GM19193 (cell line): ENCODE results near the gene DDA1.
A peak's percentile ranks its signal among the peaks of the same experiment; 100 is the strongest.

Experiments
- POLR2A ChIP-seq: IDR thresholded peaks from 4 replicates; pipeline ENCODE4 v1.6.1; 2011; ENCODE audit not compliant: insufficient read depth, insufficient read length; ENCODE audit errors: extremely low read depth

Gene DDA1

DNA sequence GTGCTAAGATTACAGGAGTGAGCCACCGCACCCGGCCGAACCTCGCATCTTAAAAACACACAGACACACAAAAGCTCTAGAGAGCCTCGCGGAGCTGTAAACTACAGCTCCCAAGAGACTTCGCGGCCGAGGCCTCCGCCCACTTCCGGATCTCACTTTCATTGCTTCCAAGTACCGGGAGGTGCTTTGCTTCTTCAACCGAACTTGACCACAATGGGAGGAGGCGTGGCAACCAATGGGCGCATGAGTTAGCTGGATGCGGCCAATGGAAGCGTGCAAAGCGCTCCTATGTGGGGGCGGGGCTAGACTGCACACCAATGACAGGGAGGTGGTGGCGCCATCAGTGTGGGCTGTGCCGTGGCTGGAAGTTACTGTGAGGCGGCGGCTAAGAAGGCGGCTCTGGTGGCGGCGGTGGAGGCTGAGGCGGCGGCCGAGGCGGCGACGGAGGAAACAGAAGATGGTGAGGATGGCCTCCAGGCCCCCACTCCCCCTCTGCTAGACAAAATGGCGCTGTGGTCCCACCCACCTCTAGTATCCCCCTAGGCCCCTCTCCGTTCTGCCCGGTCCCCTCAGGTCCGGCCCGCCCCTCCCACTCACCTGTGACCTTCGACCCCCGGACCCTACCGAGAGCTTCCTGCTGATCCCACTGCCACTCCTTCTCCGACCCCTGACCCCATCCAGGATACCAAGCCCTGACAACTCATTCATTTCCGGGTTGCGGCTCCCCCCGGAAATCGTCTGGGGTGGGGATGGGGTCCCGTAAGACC is at the start of gene DDA1:
Gene DDA1 (plus strand): TSS at position 366 of the 767 bp plus-strand sequence. CDS start 92 bp downstream, at position 458.
- peak; percentile 70 for TF ChIP-seq POLR2A

DNA sequence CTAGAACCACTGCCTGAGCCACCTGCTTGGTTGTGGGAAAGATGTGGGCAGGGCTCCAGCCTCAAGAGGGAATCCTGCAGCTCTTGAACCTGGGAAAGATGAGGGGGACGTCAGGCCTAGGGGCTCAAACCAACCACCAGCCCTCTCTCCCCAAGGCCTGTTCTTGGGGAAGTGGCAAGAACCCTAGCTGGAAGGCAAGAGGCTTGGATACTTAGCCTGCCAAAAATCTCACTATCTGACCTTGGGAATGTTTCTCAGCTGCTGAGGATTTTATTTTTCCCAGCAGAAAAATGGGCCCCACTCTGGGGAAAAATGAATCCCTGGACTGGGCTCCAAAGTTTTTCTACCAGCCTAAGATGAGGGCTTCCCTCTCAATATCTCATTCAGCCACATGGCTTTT is 49.4 kb upstream of the DDA1 start:
- TF ChIP-seq POLR2A = no peak

DNA sequence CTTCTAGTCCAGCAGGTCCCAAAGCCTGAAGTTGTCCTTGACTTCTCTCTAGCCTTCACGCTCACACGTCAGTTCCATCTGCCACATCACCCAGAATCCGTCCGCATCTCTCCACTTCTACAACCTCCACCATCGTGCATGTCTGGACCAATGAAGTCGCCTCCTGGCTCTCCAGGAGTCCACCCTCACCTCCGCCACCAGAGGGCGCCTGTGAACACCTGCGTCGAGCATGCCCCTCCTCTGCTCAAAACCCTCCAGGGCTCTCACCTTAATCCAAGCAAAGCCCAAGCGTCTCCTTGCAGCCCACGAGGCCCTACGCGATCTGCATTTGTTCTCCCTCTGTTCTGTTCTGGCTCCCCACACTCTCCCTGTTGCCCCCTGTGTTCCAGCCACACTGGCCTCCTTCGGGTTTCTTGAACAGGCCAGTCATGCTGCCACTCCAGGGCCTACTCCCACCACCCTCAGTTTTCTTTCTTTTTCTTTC is 48.5 kb upstream of the DDA1 start:
- TF ChIP-seq POLR2A = no peak

DNA sequence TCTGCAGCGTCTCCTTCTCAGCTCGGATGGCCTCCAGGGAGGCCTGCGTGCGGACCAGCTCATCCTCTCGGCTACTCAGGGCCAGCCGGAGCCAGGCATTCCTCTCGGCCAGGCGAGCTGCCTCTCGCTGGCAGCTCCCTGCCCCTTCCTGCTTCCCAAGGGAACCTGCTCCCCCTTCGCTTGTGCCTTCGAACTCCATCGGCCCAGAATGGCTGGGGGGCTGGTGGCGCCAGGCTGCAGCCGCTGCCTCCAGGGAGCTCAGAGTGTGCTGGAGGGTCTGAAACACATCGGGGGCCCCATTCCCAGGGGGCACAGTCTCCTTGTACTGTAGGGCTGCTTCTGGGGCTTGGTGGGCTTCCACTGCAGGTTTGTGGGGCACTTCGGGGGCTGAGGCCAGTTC is 46.8 kb upstream of the DDA1 start:
- TF ChIP-seq POLR2A = no peak

DNA sequence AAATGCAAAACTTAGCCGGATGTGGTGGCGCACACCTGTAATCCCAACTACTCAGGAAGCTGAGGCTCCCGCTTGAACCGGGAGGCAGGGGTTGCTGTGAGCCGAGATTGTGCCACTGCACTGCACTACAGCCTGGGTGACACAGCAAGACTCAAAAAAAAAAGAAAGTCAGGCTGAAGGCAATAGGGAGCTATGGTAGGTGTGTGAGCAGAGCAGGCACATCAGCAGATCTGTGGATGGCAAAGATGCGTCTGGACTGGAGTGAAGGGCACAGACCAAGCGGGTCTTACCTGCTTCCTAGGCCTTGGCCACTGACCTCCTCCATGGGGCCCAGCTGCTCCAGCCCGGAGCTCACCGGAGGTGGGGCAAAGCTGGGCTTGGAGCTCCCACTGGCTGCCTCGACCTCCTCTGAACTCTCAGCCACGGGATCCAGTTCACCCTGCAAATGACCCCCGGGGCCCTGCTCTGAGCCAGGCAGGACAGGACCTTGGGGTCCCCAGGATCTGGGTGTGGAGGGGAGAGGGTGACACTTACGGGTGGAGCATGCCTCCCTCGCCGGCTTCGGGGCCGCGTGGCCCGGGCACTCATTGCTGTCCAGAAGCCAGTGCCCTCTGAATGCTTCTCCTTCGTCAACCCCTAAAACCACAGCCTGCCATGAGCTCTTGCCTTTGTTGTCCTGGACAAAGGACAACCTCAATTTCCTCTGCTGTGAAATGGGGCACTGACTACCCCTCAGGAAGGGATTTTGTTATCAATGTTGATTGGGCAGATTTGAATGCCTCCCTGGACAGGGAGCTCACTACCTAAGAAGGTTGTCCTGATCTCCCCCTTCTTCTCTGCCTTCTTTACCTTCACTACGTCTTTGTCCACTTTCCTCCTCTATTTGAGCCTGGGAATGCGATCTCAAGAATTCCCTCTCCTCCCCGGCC is 45.4 kb upstream of the DDA1 start:
- no peak for TF ChIP-seq POLR2A

DNA sequence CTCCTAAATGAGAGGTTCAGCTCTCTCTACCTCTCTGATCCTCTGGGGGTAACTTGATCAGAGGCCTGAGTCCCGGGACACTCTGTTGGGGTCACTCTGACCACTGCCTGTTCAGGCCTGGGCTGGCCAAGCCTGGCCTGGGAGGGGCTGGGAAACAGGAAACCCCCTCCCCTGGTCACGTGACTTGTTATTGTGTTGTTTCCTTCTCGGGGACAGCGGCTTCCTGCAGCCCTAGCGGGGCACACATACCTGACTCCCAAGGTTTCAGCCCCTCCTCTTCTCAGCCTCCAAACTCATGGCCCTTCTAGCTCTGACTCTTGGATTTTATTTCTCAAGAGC is 44.8 kb upstream of the DDA1 start, which contains the start of gene USHBP1:
Gene USHBP1 (minus strand): TSS at position 105 of the 339 bp plus-strand sequence. CDS start 446 bp downstream, outside the sequence.
- no peak for TF ChIP-seq POLR2A

DNA sequence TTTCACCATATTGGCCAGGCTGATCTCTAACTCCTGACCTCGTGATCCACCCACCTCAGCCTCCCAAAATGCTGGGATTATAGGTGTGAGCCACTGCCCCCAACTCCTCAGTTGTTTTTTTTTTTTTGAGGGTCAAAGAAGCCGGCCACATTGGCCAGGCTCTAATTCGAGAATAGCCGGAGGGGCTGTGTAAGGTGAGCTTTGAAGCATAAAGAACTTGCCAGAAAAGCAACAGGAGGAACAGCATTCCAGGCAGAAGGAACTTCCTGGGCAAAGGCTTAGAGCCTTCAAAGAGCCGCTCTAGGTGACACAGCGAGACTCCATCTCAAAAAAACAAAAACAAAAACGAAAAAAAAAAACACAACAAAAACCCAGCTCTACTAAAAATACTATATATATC is 43.3 kb upstream of the DDA1 start:
- no peak for TF ChIP-seq POLR2A

DNA sequence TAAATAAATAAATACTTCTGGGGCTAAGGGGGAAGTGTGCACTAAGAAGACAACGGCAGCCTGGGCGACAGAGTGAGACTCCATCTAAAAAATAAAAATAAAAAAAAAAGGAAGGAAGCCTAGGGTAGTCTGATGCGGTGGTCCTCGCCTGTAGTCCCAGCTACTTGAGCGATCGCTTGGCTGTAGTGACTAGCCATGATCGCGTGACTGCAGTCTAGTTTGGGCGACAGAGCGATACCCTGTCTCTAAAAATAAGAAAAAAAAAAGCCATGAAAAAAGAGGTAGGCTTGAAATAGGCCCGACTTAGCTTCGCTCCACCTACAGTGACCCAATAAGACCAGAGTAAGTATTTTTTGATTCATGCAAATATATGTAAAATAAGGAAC is 42.8 kb upstream of the DDA1 start:
- TF ChIP-seq POLR2A = peak; percentile 13

DNA sequence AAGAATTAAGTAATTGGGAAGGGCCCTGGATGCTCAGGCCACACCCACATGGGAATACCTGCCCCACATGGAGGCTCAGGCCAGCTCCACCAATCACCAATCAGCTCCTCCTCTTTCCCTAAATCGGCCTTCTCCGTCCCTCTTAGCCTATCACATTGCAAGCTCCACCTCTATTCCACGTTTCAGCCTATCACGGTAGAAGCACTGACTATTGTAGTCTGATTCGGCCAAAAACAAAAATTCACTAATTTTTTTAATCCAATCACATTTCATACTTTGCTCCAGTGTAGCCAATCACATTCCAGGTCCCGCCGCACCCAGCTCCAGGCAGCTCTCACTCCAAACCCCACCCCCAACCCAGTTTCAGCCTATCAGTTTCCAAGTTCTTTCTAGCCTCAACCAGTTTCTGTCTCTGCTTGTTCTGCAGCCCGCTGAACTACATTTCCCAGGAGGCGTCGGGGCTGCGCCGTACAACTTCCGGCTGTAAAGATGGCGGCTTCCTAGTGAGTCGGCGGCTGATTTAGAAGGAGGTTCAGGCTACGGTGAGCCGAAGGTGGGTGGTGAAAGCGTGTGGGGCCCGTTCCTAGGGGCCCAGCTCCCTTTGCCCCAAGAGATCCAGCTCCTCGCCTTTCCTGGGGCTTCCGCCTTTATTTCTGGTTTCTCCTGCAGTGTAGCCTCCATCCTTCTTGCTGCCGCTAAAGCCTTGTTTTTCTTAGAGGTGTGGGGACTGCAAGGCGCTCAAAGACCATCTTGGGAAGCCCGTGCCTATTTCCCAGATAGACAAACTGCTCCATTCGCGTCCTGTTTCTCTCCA is 42.2 kb upstream of the DDA1 start, which contains the start of gene BABAM1:
Gene BABAM1 (plus strand): TSS at position 469 of the 814 bp plus-strand sequence. CDS start 1,364 bp downstream, outside the sequence.
- TF ChIP-seq POLR2A = peak; percentile 83

DNA sequence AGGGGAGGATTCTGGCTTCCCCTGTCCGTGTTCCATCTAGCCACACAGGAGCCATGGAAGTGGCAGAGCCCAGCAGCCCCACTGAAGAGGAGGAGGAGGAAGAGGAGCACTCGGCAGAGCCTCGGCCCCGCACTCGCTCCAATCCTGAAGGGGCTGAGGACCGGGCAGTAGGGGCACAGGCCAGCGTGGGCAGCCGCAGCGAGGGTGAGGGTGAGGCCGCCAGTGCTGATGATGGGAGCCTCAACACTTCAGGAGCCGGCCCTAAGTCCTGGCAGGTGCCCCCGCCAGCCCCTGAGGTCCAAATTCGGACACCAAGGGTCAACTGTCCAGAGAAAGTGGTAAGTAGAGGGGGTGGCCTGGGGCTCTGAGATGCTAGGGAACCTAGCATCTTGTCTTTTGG is 40.6 kb upstream of the DDA1 start:
- TF ChIP-seq POLR2A = no peak

DNA sequence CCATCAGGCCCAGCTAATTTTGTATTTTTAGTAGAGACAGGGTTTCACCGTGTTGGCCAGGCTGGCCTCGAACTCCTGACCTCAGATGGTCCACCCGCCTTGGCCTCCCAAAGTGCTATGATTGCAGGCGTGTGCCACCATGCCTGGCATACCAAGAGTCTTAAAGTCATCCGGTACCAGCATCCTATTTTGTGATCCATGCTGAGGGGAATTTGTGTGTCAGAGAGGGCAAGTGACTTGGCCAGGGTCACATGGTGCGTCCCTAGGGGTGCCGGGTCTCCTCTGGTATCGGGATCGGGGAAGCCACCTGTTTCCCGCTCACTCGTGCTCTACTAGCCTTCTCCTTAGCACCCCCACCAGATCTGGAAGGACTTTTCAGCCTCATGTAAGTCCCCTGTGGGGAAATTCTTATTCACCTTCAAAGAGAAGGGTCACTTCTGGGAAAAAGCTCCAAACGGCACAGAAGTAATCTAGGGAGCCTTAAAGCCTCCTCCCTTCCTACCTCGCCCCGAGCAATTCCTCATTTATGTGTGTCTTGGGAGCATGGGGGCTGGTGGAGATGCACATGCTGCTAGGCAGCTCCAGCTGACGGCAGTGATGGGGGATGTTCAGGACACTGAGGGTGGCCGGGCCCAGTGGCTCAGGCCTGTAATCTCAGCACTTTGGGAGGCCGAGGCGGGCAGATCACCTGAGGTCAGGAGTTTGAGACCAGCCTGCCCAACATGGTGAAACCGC is 33.8 kb upstream of the DDA1 start:
- no peak for TF ChIP-seq POLR2A

DNA sequence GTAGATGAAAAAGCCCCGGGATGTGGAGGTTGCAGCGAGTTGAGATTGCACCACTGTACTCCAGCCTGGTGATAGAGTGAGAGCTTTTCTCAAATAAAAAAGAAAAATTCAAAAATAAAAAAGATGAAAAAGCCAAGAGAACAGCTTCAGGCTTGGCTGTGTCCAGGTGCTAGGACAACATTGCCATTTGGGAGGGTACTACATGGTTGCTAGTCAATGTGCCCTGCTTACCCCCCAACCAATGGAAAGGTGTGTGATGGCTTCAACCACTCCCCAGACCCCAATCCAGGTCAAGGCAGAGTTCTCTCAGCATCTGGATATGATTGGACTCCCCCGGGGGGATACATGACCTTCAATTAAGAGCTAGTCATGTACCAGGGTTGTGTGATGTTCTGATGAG is 29.9 kb upstream of the DDA1 start:
- no peak for TF ChIP-seq POLR2A

DNA sequence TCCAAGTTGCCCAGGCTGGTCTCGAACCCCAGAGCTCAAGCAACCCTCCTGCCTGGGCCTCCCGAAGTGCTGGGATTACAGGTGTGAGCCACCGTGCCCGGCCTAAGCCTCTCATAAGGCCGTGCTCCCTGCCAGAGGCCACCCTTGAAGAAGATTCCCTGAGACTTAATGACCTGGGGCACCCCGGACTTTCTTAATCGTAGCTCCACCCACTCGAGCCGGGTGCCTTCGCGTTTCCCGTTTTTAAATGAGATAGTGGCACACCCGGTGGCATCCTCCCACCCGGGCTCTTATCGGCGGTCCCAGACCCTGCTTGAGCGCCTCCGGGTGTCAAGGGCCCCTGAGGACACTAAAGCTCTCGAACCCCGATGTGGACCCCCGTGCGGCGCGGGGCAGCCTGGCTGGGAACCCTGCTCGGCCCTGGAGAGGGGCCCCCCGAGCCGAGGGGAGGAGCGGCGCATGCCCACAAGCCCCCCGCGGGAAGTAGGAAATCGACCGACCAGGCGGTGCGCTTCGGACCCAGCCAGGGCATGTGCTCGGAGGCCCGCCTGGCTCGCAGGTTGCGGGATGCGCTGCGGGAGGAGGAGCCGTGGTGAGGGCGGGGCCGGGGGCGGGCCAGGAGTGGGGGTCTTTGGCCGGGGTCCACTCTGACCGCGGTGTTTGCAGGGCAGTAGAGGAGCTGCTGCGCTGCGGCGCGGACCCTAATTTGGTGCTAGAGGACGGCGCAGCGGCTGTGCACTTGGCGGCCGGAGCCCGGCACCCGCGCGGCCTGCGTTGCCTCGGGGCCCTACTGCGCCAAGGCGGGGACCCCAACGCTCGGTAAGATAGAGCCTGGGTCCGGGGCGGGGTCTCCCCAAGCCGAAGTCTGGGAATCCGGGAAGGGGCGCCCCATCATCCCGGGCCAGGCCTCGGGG is 27.7 kb upstream of the DDA1 start, which contains the start of gene ANKLE1:
Gene ANKLE1 (plus strand): TSS at position 511 of the 914 bp plus-strand sequence. CDS start 20 bp downstream, at position 531.
- TF ChIP-seq POLR2A = peak; percentile 41
